VCaP (cell line): ENCODE measurements around the gene SBK3.

Source experiments
- H3K27ac ChIP-seq: fragments of 450-650 bp; 2 replicates; pipeline ENCODE4 v1.5.1; 2017
- CTCF ChIP-seq: fragments of 450-650 bp; conservative IDR thresholded peaks from 2 replicates; pipeline ENCODE4 v1.5.1; 2017; ENCODE audit warnings: mild to moderate bottlenecking, moderate library complexity

The SBK3 gene

GRCh38 chr19:55566823-55567222, 21.5 kb upstream of the SBK3 start:
- no peak overlapping the region for H3K27ac ChIP-seq
- no peak for TF ChIP-seq CTCF

- TF ChIP-seq CTCF: no peak
- no peak overlapping the region for H3K27ac ChIP-seq
These were observed 17.9 kb upstream of the SBK3 start for GRCh38 chr19:55563261-55563690.

GRCh38 chr19:55559684-55560083, 14.3 kb upstream of the SBK3 start:
- no peak overlapping the region for H3K27ac ChIP-seq
- TF ChIP-seq CTCF: no peak

GRCh38 chr19:55554741-55555152, 9.4 kb upstream of the SBK3 start:
- H3K27ac ChIP-seq: no peak overlapping the region
- TF ChIP-seq CTCF: no peak

- TF ChIP-seq CTCF: no peak
- H3K27ac ChIP-seq: no peak overlapping the region
These were observed 9.0 kb upstream of the SBK3 start for GRCh38 chr19:55554302-55554701.

GRCh38 chr19:55553217-55554182, 8.2 kb upstream of the SBK3 start:
- H3K27ac ChIP-seq: no peak overlapping the region
- peak; percentile 27; the same call in 1 of the 2 replicates for TF ChIP-seq CTCF

- no peak overlapping the region for H3K27ac ChIP-seq
- no peak for TF ChIP-seq CTCF
These were observed 7.3 kb upstream of the SBK3 start for GRCh38 chr19:55552620-55553019.
